Endothelial cell (in vitro differentiated cells): ENCODE results near the gene SHC4. TPM values are rescaled to one million over a fixed set of nuclear protein-coding genes. Genes with fewer than 3 reads are reported as not detected.

ENCODE experiments used
- DNase-seq: peaks from one replicate; pipeline ENCODE4 v3.0.0; 2021; ENCODE audit warnings: low spot score
- H3K27ac Mint-ChIP-seq: one replicate; pipeline ENCODE4 v1.8.0; 2021; ENCODE audit warnings: mixed read lengths, inconsistent platforms; ENCODE audit not compliant: unreplicated experiment
- H3K27me3 Mint-ChIP-seq: one replicate; pipeline ENCODE4 v1.8.0; 2021; ENCODE audit warnings: mild to moderate bottlenecking, moderate library complexity, mixed read lengths, inconsistent platforms; ENCODE audit not compliant: unreplicated experiment
- H3K36me3 Mint-ChIP-seq: one replicate; pipeline ENCODE4 v1.8.0; 2021; ENCODE audit warnings: mild to moderate bottlenecking, low read depth, mixed read lengths, inconsistent platforms; ENCODE audit not compliant: unreplicated experiment
- H3K4me1 Mint-ChIP-seq: one replicate; pipeline ENCODE4 v1.8.0; 2021; ENCODE audit warnings: mild to moderate bottlenecking, mixed read lengths, inconsistent platforms; ENCODE audit not compliant: unreplicated experiment
- H3K4me3 Mint-ChIP-seq: one replicate; pipeline ENCODE4 v1.8.0; 2021; ENCODE audit warnings: mild to moderate bottlenecking, mixed read lengths, inconsistent platforms; ENCODE audit not compliant: unreplicated experiment
- H3K9me3 Mint-ChIP-seq: one replicate; pipeline ENCODE4 v1.8.0; 2021; ENCODE audit warnings: mixed read lengths, inconsistent platforms; ENCODE audit not compliant: unreplicated experiment
- total RNA-seq: library from RNA; stranded (reverse); fragmentation: NEBNext Ultra II Directional; extraction: Animal tissue kit (Norgen Biotek cat#: 25700); gene quantifications from one replicate; pipeline ENCODE4 v1.2.1, GENCODE V29; 2021; ENCODE audit not compliant: unreplicated experiment
- TF ChIP-seq, protein P1 (sequence below): fragments of 200-600 bp; sonication (generic); IDR thresholded peaks from one replicate; pipeline ENCODE4 v1.5.0; 2021; ENCODE audit warnings: antibody characterized with exemption; ENCODE audit not compliant: unreplicated experiment

The SHC4 gene
- total RNA-seq, 1 donor from 2014 or later, result 6.8 TPM

DNA sequence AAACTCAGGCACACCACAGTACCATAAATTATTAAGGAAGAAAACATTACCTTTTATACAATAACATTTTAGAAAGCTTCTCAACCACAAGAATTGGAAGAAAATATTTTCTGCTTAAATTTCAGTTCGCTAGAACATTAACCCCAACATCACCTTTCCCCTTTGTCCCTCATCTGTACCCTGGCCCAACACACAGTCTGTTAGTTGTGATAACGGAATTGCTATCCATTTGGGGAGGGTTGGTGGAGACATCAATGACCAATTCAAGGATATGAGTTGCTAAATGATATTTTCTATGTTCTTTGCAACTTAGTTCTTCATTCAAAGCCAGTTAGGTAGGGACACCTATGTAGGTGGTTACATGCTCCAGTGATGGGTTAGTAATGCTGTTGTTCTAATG is 80.0 kb downstream of the SHC4 start:
- Mint-ChIP-seq H3K9me3 (no peaks in the 10 kb centered on the region), H3K4me3 (no peak overlapping the region), H3K4me1 (peaks cover 12% of the 10 kb centered on the region), H3K27ac (no peak overlapping the region), H3K36me3 (no peaks in the 10 kb centered on the region), H3K27me3 (no peaks in the 10 kb centered on the region)
- TF ChIP-seq, protein P1, sequence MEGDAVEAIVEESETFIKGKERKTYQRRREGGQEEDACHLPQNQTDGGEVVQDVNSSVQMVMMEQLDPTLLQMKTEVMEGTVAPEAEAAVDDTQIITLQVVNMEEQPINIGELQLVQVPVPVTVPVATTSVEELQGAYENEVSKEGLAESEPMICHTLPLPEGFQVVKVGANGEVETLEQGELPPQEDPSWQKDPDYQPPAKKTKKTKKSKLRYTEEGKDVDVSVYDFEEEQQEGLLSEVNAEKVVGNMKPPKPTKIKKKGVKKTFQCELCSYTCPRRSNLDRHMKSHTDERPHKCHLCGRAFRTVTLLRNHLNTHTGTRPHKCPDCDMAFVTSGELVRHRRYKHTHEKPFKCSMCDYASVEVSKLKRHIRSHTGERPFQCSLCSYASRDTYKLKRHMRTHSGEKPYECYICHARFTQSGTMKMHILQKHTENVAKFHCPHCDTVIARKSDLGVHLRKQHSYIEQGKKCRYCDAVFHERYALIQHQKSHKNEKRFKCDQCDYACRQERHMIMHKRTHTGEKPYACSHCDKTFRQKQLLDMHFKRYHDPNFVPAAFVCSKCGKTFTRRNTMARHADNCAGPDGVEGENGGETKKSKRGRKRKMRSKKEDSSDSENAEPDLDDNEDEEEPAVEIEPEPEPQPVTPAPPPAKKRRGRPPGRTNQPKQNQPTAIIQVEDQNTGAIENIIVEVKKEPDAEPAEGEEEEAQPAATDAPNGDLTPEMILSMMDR, result no peak
- no peak for DNase-seq

DNA sequence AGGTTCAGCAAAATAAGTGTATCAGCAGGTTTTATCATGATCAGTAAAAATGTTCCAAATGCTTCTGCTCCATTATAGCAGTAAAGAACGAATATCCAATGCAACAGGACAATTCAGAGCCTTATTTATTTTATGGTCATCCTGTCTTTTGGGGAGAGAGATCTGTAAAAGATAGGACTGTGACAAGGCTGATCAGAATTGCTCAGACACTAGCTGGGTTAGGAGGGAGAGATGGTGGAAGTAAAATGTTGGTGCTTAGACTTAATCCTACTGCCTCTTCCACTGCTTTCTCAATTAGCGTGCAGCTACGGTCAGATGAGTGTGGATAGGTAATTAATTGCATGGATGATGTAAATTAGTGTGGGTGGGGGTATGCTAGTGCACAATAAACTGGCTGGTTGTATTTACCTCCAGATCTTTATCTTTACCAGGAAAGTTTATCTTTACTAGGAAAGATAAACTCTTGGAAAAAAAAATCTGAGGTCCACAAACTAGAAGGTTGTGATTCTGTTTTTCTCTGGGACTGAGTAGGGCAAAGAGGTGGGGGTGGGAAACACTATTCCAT is 83.6 kb downstream of the SHC4 start:
- Mint-ChIP-seq H3K27ac (peak overlapping the region; percentile 31), H3K36me3 (no peaks in the 10 kb centered on the region), H3K4me1 (peaks cover 23% of the 10 kb centered on the region), H3K4me3 (no peak overlapping the region), H3K9me3 (no peaks in the 10 kb centered on the region), H3K27me3 (peaks cover 1% of the 10 kb centered on the region)
- no peak for DNase-seq
- TF ChIP-seq, protein P1, result no peak

DNA sequence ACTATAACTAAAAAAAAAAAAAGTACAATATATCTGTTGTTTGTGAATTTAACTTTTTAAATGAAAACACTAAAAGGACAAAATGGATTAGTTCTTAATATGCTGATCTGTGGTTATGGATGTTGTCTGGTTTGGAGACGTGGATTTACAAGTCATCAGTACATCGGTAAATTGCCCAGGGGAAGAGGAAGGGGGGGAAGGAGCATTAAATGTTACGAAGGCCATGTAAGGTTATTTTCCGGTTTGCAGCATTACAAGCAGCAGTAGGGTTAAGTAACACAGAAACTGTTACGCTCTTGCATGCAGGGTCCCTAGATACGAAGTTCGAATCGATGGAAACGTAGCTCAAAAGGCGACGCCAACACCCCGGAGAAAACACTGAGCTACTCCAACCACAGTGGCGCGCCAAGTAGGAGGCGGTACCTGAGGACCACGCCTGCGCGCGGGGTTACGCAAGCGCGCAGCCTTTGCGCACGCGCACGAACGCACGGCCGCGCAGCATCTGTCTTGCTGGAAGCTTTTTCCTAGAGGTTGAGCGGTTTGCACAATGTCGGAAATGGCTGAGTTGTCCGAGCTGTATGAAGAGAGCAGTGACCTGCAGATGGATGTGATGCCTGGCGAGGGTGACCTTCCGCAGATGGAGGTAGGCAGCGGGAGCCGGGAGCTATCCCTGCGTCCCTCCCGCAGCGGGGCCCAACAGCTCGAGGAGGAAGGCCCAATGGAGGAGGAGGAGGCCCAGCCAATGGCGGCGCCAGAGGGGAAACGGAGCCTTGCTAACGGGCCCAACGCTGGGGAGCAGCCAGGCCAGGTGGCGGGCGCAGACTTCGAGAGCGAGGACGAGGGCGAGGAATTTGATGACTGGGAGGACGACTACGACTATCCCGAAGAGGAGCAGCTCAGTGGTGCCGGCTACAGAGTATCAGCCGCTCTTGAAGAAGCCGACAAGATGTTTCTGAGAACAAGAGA is 85.8 kb downstream of the SHC4 start, which contains the start of gene EID1:
Gene EID1, plus strand, starts transcription at position 505 of the 966 bp plus-strand sequence. Its CDS starts 43 bp downstream, at position 548.
- peak; percentile 91 for DNase-seq
- H3K4me1 Mint-ChIP-seq, result peaks cover 23% of the 10 kb centered on the region
- H3K27ac Mint-ChIP-seq, result peak within 1 kb of the TSS; percentile 73
- no peaks in the 10 kb centered on the region for H3K9me3 Mint-ChIP-seq
- H3K36me3 Mint-ChIP-seq, result no peaks in the 10 kb centered on the region
- peaks cover 1% of the 10 kb centered on the region for H3K27me3 Mint-ChIP-seq
- peak within 1 kb of the TSS; percentile 99 for H3K4me3 Mint-ChIP-seq
- TF ChIP-seq, protein P1, result no peak

DNA sequence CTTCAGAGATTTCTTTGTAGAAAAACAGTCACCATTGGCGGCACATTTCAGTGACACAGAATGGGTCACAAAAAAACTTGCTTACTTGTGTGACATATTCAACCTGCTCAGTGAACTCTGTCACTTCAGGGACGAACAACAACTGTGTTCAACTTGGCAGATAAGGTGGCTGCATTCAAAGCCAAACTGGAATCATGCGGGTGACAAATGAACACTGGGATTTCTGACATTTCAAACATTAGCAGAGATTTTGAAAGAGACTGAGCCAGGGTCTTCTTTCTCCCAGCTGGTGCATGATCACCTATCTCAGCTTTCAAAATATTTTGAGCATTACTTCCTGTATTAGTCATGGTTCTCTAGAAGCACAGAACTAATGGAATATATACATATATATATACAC is 87.7 kb downstream of the SHC4 start:
- Mint-ChIP-seq H3K36me3 (no peaks in the 10 kb centered on the region), H3K4me1 (peaks cover 23% of the 10 kb centered on the region), H3K27ac (no peak overlapping the region), H3K27me3 (peaks cover 1% of the 10 kb centered on the region), H3K9me3 (no peaks in the 10 kb centered on the region), H3K4me3 (no peak overlapping the region)
- DNase-seq, result no peak
- TF ChIP-seq, protein P1, result no peak
